ENCODE results near the gene APCDD1L.
"Not testable (repeated sequence)": the region's sequence is repeated elsewhere in the genome, so short reads cannot be mapped to it uniquely, and the experiment has no call there.

The APCDD1L gene

DNA sequence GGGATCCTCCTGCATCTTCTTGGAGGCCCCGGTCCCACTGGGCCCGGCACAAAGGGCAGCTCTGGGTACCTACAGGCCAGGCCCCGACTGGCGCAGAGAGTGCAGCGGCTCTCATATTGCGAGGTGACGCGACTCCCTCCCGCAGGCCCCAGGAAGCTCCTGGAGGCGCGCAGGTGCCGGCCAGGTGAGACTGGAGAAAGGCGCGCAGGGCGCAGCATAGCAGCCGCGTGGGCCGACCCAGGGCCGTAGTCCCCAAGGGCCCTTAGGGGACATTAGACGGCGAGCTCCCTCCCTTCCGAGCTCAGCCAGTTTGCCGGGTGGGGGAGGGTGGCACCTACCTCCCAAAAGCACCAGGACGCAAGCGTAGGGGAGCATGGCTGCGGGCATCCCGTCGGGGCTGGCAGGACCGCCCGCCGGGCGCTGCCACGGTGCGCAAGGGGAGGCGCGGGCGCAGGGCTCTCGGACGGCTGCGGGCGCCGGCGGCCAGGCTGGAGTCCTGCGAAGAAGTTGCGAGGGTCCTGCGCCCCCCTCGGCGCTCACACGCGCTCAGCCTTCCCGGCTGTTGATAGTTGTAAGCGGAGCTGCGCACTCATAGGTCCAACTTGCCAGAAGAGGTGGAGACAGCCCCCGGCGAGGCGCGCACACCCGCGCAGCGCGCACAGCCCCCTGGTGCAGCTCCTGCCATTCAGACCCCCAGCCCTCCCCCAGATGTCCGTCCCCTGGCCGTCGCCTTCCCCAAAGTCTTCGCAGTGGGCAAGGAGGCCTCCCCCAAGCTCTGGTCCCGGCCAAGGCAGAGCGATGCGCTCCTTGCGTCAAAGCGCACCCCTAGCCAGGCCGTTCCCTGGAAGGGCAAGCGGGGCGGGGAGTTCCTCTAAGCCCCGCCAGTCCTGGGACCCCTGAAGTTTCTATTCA lies 622 bp downstream of the APCDD1L start:
- peak; percentile 32 for DNase-seq (ENCODE audit: low read depth)

DNA sequence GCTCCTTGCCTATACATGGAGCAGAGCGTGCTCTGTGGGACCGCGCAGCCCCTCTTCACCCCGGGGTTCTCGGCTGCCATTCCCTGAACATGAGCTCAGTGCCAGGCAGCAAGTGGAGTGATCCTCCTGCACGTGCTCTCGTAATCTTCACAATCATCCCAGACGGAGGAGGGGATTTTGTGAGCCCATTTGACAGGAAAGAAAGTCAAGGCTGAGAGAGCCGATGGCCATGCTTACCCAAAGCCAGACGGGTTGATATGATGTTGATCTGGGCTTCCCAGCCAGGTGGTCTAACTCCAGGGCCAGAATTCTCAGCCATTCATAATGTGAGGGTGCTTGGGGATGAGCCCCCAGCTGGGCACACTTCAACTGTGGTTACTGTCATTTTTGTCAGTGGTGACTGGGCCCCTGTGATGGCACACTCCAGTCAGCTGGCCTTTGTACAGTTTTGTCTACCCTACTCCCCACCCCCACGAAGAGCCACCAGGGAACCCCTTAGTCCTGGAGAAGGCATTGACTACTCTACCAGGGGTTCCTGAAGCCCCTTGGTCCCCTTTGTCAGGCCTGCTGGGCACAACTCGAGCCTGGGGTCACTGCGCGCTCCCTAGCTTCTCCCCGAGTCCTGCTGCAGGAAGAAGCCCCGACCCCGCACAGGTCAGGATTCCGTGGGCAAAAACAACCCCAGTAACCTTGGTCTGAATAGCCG lies 1.5 kb downstream of the APCDD1L start:
- DNase-seq (ENCODE audit: low read depth) = no peak

DNA sequence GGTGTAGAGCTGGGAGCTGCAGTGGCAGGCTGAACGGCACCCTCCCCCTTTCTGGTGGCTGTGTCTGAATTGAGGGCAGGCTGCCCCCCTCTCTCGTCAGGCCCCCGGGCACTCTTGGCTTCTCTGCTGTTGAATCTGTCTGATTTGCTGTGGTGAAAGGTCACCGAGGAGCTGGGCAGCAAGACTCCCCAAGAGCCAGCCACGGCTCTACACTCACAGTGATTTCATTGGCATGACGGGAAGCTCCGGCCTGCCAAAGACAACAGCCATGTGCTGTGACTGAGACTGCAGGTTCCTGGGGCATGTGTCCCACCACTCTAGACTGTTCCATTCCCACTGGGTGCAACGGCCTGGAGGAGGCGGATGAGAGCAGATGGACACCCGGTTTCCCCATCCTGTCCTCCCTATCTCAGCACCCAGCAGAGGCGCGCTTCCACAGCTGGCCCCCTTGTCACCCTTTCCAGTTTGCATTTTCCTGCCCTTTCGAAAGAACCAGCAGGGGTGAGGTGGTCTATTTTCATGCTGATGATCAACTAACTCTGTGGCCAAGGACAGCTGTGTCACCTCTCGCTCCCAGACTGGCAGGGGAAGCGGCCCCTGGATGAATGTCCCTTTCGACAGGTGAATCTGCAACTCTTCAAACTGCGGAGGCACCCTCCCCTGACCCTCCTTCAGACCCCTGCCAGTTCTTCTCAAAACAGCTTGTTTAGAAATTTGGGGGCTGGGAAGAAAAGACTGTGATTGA lies 2.2 kb downstream of the APCDD1L start:
- DNase-seq (ENCODE audit: low read depth) = peak; percentile 29

DNA sequence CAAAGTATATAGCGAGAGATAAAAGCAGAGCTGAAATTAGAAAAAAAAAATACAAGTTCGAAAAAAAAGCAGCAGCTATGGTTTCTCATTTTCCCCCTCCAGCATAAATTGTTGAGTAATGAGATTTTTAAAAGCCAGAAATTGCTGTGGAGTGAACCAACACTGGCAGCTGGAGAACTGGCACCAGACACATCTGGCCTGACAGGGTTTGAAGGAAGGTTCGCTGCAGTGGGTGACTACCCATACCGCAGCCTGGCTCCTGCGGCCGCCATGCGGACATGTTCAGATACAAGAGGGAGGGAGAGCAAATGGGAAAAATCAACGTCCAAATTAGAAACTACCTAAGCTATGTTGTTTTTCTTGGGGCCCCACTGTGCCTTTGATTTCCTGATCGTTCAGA lies 3.3 kb downstream of the APCDD1L start:
- no peak for DNase-seq (ENCODE audit: low read depth)

DNA sequence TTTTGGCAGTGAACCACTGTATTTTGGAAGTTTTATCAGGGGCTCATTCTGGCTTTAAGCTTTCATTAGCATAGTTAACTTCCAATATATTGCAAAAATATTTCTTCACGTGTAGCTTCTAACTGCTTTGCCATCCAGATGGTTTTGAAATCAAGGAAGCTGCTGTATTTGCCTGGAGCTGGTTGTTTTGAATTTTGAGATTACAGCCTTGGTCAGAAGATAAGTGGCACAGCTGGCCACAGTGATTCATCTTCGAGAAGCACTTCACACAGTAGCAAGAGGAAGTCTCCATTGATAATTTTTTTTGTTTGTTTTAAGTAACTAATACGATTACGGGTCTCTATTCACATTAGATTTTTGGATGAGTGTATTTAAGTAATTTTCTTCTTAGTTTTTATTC lies 3.8 kb downstream of the APCDD1L start:
- peak; percentile 76 for DNase-seq (ENCODE audit: low read depth)

DNA sequence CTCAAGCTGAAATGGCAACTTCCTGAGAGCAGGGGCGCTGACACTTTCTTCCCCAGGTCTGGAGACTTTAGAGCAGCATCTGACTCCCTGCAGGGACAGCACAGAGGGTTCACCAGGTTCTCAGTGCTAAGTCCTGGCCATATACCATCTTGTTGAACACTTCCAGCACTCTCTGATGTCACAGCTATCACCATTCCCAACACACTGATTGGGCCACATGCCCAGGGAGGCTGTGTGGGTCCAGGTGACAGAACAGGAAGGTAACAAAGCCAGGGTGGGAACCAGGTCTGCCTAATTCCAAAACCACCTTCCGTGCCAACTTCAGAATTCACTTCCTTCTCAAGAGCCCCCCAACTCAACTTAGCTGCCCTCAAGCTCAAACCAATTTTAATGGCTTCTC lies 4.3 kb downstream of the APCDD1L start:
- DNase-seq (ENCODE audit: low read depth) = no peak

DNA sequence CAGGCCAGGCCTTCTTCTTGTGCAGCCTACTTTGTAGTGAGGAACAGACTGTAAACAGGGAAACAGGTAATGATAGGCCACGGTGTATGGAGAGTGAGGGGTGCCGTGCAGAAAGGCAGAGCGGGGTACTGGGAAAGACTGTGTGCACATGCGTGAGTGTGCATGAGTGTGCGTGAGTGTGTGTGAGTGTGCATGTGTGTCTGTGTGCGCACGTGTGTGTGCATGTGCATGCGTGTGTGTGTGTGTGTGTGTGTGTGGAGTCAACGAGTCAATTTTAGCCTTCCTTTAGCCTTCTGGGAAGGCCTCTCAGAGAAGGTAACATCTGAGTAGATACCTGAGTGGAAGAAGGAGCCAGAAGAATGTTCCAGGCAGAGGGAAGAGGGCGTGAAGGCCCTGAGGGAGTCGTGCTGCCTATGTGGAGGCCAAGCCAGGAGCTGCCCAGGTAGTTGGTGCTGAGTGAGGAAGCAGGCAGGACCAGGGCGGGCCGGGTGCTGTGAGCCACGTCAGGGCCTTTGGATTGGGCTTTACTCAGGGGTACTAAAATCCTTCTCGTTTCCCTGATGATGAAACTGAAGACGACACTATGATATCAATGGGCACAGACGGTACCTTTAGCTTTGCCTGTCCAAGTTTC lies 6.3 kb downstream of the APCDD1L start:
- no peak for DNase-seq (ENCODE audit: low read depth)

DNA sequence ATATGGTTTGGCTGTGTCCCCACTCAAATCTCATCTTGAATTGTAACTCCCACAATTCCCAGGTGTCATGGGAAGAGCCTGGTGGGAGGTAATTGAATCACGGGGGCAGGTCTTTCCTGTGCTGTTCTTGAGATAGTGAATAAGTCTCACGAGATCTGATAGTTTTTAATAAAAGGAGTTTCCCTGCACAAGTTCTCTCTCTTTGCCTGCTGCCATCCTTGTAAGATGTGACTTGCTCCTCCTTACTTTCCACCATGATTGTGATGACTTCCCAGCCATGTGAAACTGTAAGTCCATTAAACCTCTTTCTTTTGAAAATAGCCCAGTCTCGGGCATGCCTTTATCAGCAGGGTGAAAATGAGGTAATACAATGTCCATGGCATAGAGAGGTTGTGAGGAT lies 8.2 kb downstream of the APCDD1L start:
- DNase-seq (ENCODE audit: low read depth) = not testable (repeated sequence)

DNA sequence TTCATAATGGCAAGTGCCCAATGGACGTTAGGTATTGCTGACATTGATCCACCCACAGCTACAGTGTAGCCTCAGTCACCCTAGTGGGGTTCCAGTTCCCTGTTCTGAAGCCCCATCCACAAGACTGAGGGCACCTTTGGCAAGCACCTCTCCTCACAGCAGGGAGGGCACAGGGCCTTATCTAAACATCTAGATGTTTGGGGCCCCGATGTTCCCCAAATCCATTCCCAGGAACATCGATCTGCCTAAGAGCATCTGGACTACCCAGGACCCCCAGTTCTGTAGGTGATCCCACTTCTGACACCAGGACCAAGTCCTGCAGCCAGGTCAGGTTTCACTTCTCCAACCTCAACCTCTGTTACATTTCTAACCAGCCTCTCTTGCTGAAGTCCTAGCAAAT lies 10.6 kb downstream of the APCDD1L start:
- DNase-seq (ENCODE audit: low read depth) = no peak

DNA sequence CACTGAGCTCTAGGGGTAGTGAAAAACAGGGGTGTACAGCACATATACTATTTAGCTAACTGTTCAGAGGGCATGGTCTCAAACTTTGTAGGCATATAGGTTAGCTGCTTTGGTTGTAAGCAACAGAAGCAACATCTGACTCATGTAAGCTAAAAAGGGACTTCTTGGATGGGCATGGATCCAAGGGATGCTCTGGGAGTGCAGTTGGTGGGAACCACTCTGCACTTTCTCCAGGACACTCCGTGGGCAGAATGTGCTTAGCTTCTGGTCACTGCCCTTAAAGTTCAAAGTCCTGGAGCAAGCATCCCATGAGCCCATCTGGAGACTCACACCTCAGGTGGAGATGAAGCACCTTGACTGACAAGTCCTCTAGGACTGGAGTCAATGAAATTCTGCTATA lies 11.5 kb downstream of the APCDD1L start:
- DNase-seq (ENCODE audit: low read depth) = no peak

DNA sequence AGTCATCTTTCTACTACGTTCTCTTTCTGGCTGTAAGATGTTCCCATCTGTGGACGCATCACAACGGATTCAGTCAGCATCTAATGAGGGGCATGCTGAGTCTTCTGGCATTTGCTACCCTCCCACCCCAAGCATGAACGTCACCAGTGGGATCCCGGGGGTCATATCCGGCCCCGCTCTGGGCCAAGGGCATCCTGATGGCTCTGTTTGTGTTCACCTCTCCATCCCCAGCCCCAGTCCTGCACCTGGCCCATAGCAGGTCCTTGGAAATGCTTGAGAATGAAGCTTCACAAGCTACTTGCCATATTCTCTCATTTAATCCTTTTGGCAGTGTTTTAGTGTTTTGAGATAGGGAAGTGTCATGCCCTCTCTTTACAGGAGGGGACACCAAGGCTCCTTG lies 14.9 kb downstream of the APCDD1L start:
- no peak for DNase-seq (ENCODE audit: low read depth)

DNA sequence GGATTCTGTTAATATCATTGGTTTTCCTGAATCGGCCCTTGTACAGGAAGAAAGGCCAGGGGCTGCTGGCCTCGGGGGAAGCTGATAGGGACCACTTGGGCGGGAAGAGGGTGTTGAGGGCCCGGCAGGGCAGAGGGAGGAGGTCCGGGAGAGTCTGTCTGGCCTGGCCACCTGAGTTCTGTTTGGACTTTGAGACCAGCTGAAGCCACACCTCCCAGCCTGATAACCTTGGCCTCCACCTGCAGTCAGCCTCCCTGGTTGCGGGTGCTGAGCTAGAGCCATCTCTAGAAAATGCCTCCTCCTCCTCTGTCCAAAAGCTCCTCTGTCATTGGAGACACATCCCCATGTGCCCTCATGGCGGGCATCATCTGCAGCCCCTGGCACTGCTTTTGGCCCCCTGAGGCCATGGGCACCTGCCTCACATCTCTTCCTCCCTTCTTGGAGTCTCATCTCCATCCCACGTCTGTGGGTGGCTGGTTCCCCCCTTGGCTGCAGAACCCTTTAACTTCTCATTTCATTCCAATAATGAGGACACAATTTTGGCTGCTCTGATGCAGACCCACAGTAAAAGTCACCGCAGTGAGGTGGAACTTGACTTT lies 16.6 kb downstream of the APCDD1L start:
- no peak for DNase-seq (ENCODE audit: low read depth)

DNA sequence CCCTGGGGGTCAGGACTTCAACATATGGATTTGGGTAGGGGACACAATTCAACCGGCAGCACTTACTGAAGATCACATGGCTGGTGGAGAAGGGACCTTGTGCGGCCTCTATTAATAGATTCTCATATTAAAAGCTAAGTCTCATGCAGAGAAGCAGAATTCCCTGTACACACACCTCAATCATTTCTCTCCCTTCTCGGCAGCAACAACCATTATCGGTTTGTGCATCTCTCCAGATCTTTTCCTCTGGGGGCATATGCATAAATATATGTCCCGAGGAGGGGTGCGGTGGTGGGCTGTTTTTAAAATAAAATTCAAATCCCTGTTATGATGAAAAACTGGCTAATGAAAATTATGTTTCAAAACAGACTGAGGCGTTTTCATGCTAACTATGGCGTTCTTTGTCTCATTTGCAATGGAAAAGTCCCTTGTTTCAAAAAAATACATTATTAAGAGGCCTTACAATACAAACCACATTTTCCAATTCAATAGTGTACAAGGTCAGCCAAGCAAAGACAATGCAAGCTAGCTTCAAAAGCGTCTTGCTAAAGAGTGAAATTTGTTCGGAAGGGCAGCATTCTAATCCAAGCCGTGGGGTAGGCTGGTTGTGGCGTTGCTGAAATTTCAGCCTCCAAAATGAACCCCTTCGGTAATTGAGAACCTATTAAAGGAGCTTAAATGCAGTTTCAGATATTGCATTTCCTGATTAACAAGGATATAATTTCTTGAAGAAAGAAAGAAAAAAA lies 17.3 kb downstream of the APCDD1L start:
- no peak for DNase-seq (ENCODE audit: low read depth)

DNA sequence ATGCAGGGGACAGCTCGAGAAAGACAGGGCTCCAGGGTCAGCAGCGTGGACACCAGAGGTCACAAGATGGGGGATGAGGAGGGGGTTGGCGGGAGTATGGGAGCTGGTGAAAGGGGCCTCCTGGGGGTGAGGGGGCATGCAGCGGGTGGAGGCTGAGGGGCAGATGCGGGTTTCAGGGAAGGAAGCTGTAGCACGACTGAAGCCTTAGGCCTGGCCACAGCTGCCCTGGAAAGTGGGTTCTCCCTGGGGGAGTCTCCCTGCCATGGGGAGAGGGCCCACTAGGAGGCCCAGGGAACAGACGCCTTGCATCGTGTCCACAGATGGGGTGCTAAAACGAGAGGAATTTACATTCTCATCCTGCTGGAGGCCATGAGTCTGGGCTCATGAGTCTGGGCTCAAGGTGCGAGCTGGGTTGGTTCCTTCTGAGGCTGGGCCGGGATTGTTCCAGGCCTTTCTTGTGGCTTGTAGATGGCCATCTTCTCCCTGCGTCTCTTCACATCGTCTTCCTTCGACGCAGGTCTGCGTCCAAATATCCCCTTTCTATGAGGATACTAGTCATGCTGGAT lies 18.0 kb downstream of the APCDD1L start:
- no peak for DNase-seq (ENCODE audit: low read depth)

DNA sequence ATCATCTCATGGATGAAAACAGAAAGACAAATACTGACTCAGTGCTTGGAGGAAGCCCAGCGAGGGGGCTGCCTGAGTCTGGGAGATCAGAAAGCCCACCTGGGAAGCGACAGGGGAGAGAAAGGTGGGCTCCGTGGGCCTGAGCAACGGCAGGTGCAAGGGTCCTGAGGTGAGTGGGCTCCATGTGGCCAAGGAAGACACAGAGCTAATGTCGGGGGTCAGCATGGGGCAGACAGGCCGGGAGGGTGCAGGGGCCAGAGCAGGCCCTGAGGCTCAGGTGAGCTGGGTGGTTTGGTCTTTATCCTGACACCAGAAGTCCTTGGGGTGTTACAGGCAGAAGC lies 18.8 kb downstream of the APCDD1L start:
- no peak for DNase-seq (ENCODE audit: low read depth)

DNA sequence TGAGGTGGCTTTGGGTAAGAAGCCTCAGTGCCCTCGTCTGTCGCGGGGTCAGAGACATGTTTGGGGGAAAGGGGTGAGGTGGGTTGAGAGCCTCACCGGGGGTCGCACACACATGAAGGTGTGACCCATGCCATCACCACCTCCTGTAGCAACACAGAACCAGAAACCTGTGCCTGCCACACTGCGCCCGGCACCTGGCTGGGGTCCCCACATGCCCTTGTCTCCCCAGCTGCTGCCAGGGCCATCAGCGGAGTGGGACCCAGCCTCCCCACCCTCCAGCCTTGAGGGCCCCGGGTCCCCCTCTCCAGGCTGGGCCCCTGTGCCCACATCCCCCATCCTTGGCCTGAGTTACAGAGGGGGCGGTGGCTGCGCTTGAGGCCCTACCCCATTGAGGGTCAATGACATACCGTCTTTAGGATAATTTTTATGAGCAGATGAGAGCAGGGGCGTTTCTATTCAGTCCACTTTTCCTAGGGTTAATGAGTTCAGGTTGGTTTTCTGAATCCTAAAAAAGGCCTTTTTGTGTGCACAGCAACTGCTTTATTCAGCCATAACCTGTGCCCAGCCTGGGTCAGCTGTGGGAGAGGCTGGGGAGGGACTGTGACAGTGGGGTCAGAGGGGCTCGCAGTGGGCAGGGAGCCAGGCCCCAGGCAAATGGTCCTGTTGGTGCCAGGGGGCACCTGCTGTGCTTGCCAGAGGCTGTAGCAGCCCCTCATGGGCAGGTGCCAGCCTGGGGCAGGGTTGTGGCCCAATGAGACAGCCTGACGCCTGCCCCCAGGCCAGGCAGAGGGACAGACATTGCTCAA lies 19.4 kb downstream of the APCDD1L start:
- no peak for DNase-seq (ENCODE audit: low read depth)

DNA sequence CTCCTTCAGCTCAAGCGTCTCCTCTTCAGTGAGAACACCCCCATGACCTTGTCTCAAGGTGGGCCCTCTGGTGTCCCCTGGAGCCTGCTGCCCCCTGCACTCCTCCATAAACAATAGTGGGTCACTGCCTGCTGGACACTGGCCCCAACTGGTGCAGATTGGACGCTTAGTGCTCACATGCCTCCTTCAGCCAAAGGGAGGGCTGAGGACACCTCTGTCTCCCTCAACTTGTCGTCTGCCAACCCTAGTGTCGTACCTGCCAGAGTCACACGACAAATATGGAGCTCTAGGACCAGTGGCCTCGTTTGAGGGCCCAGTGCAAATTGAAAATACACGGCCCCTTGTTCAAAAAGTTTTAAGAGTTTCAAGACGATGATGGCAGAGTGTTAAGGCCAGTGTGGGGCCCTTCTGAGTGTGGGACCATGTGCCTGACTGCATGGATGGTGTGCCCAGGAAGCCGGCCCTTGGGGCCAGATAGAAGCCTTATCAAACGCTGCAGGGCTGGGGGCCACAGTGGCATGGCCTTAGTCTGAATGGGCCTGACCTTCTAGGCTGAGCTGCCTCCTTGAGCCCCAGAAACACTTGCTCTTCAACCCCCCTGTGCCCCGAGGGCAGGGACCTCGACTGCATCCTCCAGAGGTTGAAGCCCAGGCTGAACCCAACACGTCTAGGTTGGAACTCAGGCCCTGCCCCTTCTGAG lies 20.1 kb downstream of the APCDD1L start:
- DNase-seq (ENCODE audit: low read depth) = no peak

DNA sequence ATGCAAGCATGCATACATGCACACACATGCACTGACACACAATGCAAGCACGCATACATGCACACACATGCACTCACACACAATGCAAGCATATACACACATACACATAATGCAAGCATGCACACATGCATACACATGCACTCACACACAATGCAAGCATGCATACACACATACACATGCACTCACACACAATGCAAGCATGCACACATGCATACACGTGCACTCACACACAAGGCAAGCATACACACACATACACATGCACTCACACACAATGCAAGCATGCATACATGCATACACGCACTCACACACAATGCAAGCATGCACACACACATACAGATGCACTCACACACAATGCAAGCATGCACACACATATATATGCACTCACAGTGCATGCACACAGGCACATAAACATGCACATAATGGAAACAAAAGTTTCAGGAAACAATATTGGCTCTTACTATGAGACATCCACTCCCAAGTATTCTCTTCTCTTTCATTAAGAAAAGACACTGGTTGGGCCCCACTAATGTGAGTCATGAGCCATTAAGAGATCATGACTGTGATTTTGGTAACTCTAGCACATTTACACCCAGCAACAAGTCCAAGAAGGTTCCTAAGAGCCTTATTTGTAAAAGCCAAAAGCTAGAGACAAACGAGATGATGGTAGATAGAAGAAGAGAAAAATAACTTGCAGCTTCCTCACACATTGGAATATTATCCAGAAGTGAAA lies 22.2 kb downstream of the APCDD1L start:
- DNase-seq (ENCODE audit: low read depth) = no peak

Measured in EH (cell line).